ENCODE results near the gene TLX3.

The TLX3 gene

GRCh38 chr5:171309276-171310211 is 496 bp downstream of the TLX3 start:
- DNase-seq (ENCODE audit: low spot score), result no peak
- no peak overlapping the region for H3K27ac ChIP-seq
- CTCF ChIA-PET, result interaction anchor here (0.6 to 1.4 kb wide), 6 partner anchors 14 to 1302 kb away, joined by 3 to 5 read pairs (median 3); no protein-coding TSS in a partner anchor
- POLR2A ChIA-PET (ENCODE audit: low non-redundant PET), result interaction anchor here (0.7 kb wide), 1 partner anchor 117 kb away, joined by 4 read pairs; no protein-coding TSS in a partner anchor
- TF ChIP-seq CTCF (conservative IDR thresholded peaks at IDR 0.05; ENCODE audit: low read depth), result no peak

GRCh38 chr5:171310212-171310818 is 1.3 kb downstream of the TLX3 start:
- CTCF ChIA-PET, result interaction anchor here (0.6 to 1.4 kb wide), 6 partner anchors 13 to 1302 kb away, joined by 3 to 5 read pairs (median 3); no protein-coding TSS in a partner anchor
- no peak overlapping the region for H3K27ac ChIP-seq
- no peak for TF ChIP-seq CTCF (conservative IDR thresholded peaks at IDR 0.05; ENCODE audit: low read depth)
- POLR2A ChIA-PET (ENCODE audit: low non-redundant PET), result no interaction called here
- DNase-seq (ENCODE audit: low spot score), result peak; percentile 41

GRCh38 chr5:171310819-171311321 is 1.8 kb downstream of the TLX3 start:
- H3K27ac ChIP-seq, result no peak overlapping the region
- no peak for DNase-seq (ENCODE audit: low spot score)
- TF ChIP-seq CTCF (conservative IDR thresholded peaks at IDR 0.05; ENCODE audit: low read depth), result no peak
- CTCF ChIA-PET, result no interaction called here
- POLR2A ChIA-PET (ENCODE audit: low non-redundant PET), result no interaction called here

GRCh38 chr5:171311322-171312077 is 2.5 kb downstream of the TLX3 start:
- CTCF ChIA-PET, result no interaction called here
- no peak for TF ChIP-seq CTCF (conservative IDR thresholded peaks at IDR 0.05; ENCODE audit: low read depth)
- POLR2A ChIA-PET (ENCODE audit: low non-redundant PET), result no interaction called here
- no peak overlapping the region for H3K27ac ChIP-seq
- peak; percentile 55 for DNase-seq (ENCODE audit: low spot score)

- POLR2A ChIA-PET (ENCODE audit: low non-redundant PET), result no interaction called here
- no peak overlapping the region for H3K27ac ChIP-seq
- no peak for DNase-seq (ENCODE audit: low spot score)
- CTCF ChIA-PET, result no interaction called here
- no peak for TF ChIP-seq CTCF (conservative IDR thresholded peaks at IDR 0.05; ENCODE audit: low read depth)
Observed at GRCh38 chr5:171312129-171312974, 3.3 kb downstream of the TLX3 start.
